Prostate gland (tissue), 2 donors: ENCODE results near the gene APPL2. TPM values are rescaled to one million over a fixed set of nuclear protein-coding genes. Genes with fewer than 3 reads are reported as not detected.

Experiments
- DNase-seq: peaks from one replicate; pipeline ENCODE4 v3.0.0-alpha.2; 2019; ENCODE audit warnings: low spot score
- H3K27ac ChIP-seq, 2 donors: fragments of 200-600 bp; sonication (generic); 2 replicates each; pipeline ENCODE4 v1.5.1; 2017 to 2019
- H3K27me3 ChIP-seq: fragments of 200-600 bp; sonication (generic); replicated peaks from 2 replicates; pipeline ENCODE4 v1.5.1; 2019; ENCODE audit not compliant: insufficient read depth
- H3K36me3 ChIP-seq, 2 donors: fragments of 200-600 bp; sonication (generic); 1 replicate in 1 of 2; 2 replicates in 1 of 2; pipeline versions ENCODE4 v1.5.1 to v1.8.1; 2017 to 2019
- H3K4me1 ChIP-seq: fragments of 200-600 bp; sonication (generic); replicated peaks from 2 replicates; pipeline ENCODE4 v1.5.1; 2019
- H3K4me3 ChIP-seq, 2 donors: fragments of 200-600 bp; sonication (generic); 2 replicates each; pipeline ENCODE4 v1.5.1; 2017 to 2019
- H3K9me3 ChIP-seq: fragments of 200-600 bp; sonication (generic); 2 replicates; pipeline ENCODE4 v1.5.1; 2017
- CTCF ChIP-seq, 4 experiments: fragments of 200-600 bp in 2 of 4; fragments of 450-650 bp in 2 of 4; sonication (generic) in 2 of 4; IDR thresholded peaks; 1 replicate in 3 of 4; 2 replicates in 1 of 4; pipeline ENCODE4 v1.5.1; 2016 to 2019; ENCODE audit warnings: antibody characterized with exemption in 4 of 4, mild to moderate bottlenecking in 2 of 4, moderate library complexity in 2 of 4
- POLR2A ChIP-seq: fragments of 450-650 bp; IDR thresholded peaks from one replicate; pipeline ENCODE4 v1.6.1; 2016; ENCODE audit warnings: antibody characterized with exemption, mild to moderate bottlenecking
- POLR2AphosphoS5 ChIP-seq: sonication (generic); formaldehyde crosslinking; IDR thresholded peaks from one replicate; pipeline ENCODE4 v1.6.1; 2017; ENCODE audit warnings: antibody characterized with exemption
- WGBS: methylation state at CpG from one replicate; pipeline ENCODE4 v1.1.5; 2018; 5-methylcytosine and 5-hydroxymethylcytosine counted together
- intact Hi-C: fragments of 100-400 bp; cut with DNase I; formaldehyde crosslinking; loops from one replicate; pipeline ENCODE4 v1.14.2; 2022
- total RNA-seq, 2 donors: library from RNA; depleted of rRNA; stranded (reverse); fragments of >200 nt; gene quantifications; one replicate each; pipeline ENCODE4 v1.1.0, GENCODE V29; 2016

APPL2 gene
- total RNA-seq, 2 donors from 2014 or later: 72.0 to 110 TPM

DNA sequence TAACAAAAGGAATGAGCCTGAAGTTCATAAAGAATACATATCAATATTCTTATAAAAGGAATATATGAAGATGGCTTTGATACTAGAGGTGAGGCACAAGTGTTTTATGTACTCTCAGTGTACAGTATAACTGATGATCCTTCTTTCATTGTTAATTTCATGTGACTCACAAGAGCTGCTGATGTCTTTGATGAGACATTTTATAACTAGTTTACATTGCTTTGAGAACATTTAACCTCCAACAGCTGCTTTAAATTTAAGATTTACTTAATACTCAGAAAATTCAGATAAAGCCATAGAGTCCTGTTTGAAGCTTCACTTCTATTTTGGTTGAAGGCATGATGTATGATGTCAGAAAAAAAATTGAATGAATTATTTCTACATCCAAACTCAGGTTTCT lies 68.6 kb downstream of the APPL2 start:
- Histone ChIP-seq H3K27me3 (no peaks in the 10 kb centered on the region), H3K27ac (no peak overlapping the region), H3K4me3 (no peak overlapping the region), H3K9me3 (no peaks in the 10 kb centered on the region), H3K36me3 (no peaks in the 10 kb centered on the region), H3K4me1 (no peaks in the 10 kb centered on the region)
- intact Hi-C loops: no loop called here
- no peak for DNase-seq
- TF ChIP-seq POLR2AphosphoS5 (no peak), POLR2A (no peak), CTCF (IDR thresholded peaks at IDR 0.05) (no peak)

GRCh38 chr12:105166736-105167135 lies 69.2 kb downstream of the APPL2 start:
- H3K36me3 ChIP-seq: no peaks in the 10 kb centered on the region
- H3K4me1 ChIP-seq: no peaks in the 10 kb centered on the region
- no peaks in the 10 kb centered on the region for H3K9me3 ChIP-seq
- no peaks in the 10 kb centered on the region for H3K27me3 ChIP-seq
- H3K4me3 ChIP-seq: no peak overlapping the region
- WGBS: 60% methylated on average over 1 of the region's 1 CpG
- TF ChIP-seq CTCF (IDR thresholded peaks at IDR 0.05): no peak
- TF ChIP-seq POLR2AphosphoS5: no peak
- no peak for TF ChIP-seq POLR2A
- intact Hi-C loops: no loop called here
- DNase-seq: no peak
- H3K27ac ChIP-seq: no peak overlapping the region

DNA sequence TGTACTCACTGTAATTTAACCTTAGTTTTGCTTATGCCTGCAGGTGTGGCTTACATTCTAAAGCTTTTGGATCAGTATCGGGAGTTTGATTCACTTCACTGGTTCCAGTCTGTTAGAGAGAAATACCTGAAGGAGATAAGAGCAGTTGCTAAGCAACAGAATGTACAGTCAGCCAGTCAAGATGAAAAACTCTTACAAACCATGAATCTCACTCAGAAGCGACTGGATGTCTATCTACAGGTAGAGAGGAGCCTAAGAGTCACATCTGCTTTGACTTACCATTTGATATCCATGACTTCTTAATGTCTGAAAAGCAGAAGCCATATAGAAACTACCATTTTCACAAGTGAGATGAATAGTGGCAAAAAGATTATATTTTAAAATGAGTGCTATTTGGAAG lies 71.9 kb downstream of the APPL2 start:
- H3K36me3 ChIP-seq: no peaks in the 10 kb centered on the region

GRCh38 chr12:105162174-105162573 lies 73.8 kb downstream of the APPL2 start:
- TF ChIP-seq POLR2A (no peak), POLR2AphosphoS5 (no peak), CTCF (IDR thresholded peaks at IDR 0.05) (no peak)
- Histone ChIP-seq H3K4me3 (no peak overlapping the region), H3K27ac (no peak overlapping the region), H3K4me1 (no peaks in the 10 kb centered on the region), H3K9me3 (no peaks in the 10 kb centered on the region), H3K27me3 (no peaks in the 10 kb centered on the region), H3K36me3 (no peaks in the 10 kb centered on the region)
- DNase-seq: no peak
- intact Hi-C loops: no loop called here
- WGBS: 74% methylated on average over 3 of the region's 3 CpGs

More for the DNA sequence above, 71.9 kb downstream of the APPL2 start:
- Histone ChIP-seq H3K27ac (no peak overlapping the region), H3K4me1 (no peaks in the 10 kb centered on the region), H3K4me3 (no peak overlapping the region), H3K27me3 (no peaks in the 10 kb centered on the region), H3K9me3 (no peaks in the 10 kb centered on the region)
- WGBS: 60% methylated on average over 2 of the region's 2 CpGs
- DNase-seq: no peak
- intact Hi-C loops: no loop called here
- TF ChIP-seq POLR2A: no peak
- no peak for TF ChIP-seq CTCF (IDR thresholded peaks at IDR 0.05)
- TF ChIP-seq POLR2AphosphoS5: no peak

DNA sequence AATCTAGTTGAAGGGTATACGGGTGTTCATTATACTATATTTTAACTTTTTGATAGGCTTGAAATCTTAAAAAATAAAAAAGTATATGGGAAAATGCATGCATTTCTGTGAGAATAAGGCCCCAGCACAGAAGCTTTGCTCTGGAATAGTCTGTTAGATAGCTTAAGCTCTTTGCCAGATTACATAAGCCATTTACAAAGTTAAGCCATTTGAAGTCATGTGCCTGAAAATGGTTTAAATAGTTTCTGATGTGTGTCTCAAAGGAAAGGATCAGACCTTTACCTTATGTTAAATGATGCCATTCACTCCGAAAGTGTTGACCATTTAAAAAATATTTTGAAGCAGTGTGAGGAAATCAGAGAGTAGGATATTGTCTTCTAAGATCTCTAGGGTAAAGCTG lies 77.1 kb downstream of the APPL2 start:
- H3K4me1 ChIP-seq: no peaks in the 10 kb centered on the region
- 93% methylated on average over 2 of the region's 2 CpGs for WGBS
- no peaks in the 10 kb centered on the region for H3K36me3 ChIP-seq
- no peaks in the 10 kb centered on the region for H3K27me3 ChIP-seq
- H3K4me3 ChIP-seq: no peak overlapping the region
- DNase-seq: no peak
- intact Hi-C loops: no loop called here
- H3K9me3 ChIP-seq: no peaks in the 10 kb centered on the region
- TF ChIP-seq POLR2A: no peak
- no peak for TF ChIP-seq CTCF (IDR thresholded peaks at IDR 0.05)
- no peak for TF ChIP-seq POLR2AphosphoS5
- no peak overlapping the region for H3K27ac ChIP-seq
